Ishikawa (cell line): ENCODE results near the gene FLNC.

Source experiments
- CEBPB ChIP-seq: IDR thresholded peaks from 2 replicates; pipeline ENCODE4 v1.6.1; 2012
- CREB1 ChIP-seq: IDR thresholded peaks from 2 replicates; pipeline ENCODE4 v1.6.1; 2012; ENCODE audit warnings: low read depth
- EGR1 ChIP-seq: IDR thresholded peaks from 2 replicates; pipeline ENCODE4 v1.6.1; 2012
- EP300 ChIP-seq: IDR thresholded peaks from 2 replicates; pipeline ENCODE4 v1.6.1; 2012; ENCODE audit warnings: borderline replicate concordance
- FOXM1 ChIP-seq: IDR thresholded peaks from 2 replicates; pipeline ENCODE4 v1.6.1; 2012; ENCODE audit warnings: low read depth, borderline replicate concordance
- NFIC ChIP-seq: IDR thresholded peaks from 2 replicates; pipeline ENCODE4 v1.6.1; 2012
- RAD21 ChIP-seq: IDR thresholded peaks from 2 replicates; pipeline ENCODE4 v1.6.1; 2012; ENCODE audit warnings: low read depth
- TAF1 ChIP-seq: IDR thresholded peaks from 2 replicates; pipeline ENCODE4 v1.6.1; 2012; ENCODE audit warnings: low read depth, mild to moderate bottlenecking
- TCF12 ChIP-seq: IDR thresholded peaks from 2 replicates; pipeline ENCODE4 v1.6.1; 2012; ENCODE audit warnings: low read depth
- TEAD4 ChIP-seq: IDR thresholded peaks from 2 replicates; pipeline ENCODE4 v1.6.1; 2012
- USF1 ChIP-seq: IDR thresholded peaks from 2 replicates; pipeline ENCODE4 v1.6.1; 2012
- YY1 ChIP-seq: IDR thresholded peaks from 2 replicates; pipeline ENCODE4 v1.6.1; 2012; ENCODE audit warnings: low read depth
- ZBTB7A ChIP-seq: IDR thresholded peaks from 2 replicates; pipeline ENCODE4 v1.6.1; 2012; ENCODE audit warnings: low read depth
- TF ChIP-seq, protein P1 (sequence below): IDR thresholded peaks from 2 replicates; pipeline ENCODE4 v1.6.1; 2012; ENCODE audit warnings: low read depth, mild to moderate bottlenecking
- TF ChIP-seq, protein P2 (sequence below): IDR thresholded peaks from 2 replicates; pipeline ENCODE4 v1.6.1; 2012

FLNC gene

GRCh38 chr7:128906001-128906765, 76.0 kb downstream of the FLNC start:
- no peak for TF ChIP-seq USF1
- no peak for TF ChIP-seq TAF1
- no peak for TF ChIP-seq NFIC
- TF ChIP-seq ZBTB7A = no peak
- no peak for TF ChIP-seq EGR1
- no peak for TF ChIP-seq FOXM1
- no peak for TF ChIP-seq CREB1
- no peak for TF ChIP-seq RAD21
- TF ChIP-seq YY1 = no peak
- TF ChIP-seq, protein P1, sequence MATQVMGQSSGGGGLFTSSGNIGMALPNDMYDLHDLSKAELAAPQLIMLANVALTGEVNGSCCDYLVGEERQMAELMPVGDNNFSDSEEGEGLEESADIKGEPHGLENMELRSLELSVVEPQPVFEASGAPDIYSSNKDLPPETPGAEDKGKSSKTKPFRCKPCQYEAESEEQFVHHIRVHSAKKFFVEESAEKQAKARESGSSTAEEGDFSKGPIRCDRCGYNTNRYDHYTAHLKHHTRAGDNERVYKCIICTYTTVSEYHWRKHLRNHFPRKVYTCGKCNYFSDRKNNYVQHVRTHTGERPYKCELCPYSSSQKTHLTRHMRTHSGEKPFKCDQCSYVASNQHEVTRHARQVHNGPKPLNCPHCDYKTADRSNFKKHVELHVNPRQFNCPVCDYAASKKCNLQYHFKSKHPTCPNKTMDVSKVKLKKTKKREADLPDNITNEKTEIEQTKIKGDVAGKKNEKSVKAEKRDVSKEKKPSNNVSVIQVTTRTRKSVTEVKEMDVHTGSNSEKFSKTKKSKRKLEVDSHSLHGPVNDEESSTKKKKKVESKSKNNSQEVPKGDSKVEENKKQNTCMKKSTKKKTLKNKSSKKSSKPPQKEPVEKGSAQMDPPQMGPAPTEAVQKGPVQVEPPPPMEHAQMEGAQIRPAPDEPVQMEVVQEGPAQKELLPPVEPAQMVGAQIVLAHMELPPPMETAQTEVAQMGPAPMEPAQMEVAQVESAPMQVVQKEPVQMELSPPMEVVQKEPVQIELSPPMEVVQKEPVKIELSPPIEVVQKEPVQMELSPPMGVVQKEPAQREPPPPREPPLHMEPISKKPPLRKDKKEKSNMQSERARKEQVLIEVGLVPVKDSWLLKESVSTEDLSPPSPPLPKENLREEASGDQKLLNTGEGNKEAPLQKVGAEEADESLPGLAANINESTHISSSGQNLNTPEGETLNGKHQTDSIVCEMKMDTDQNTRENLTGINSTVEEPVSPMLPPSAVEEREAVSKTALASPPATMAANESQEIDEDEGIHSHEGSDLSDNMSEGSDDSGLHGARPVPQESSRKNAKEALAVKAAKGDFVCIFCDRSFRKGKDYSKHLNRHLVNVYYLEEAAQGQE = no peak
- no peak for TF ChIP-seq EP300
- TF ChIP-seq, protein P2, sequence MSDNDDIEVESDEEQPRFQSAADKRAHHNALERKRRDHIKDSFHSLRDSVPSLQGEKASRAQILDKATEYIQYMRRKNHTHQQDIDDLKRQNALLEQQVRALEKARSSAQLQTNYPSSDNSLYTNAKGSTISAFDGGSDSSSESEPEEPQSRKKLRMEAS = no peak
- no peak for TF ChIP-seq CEBPB
- TF ChIP-seq TCF12 = no peak
- no peak for TF ChIP-seq TEAD4

GRCh38 chr7:128906766-128907559, 76.8 kb downstream of the FLNC start:
- TF ChIP-seq ZBTB7A (no peak), RAD21 (no peak), YY1 (no peak), TAF1 (no peak), CEBPB (no peak), NFIC (no peak), EGR1 (no peak), EP300 (no peak), USF1 (no peak), TEAD4 (no peak), CREB1 (no peak), FOXM1 (no peak), TCF12 (no peak)
- TF ChIP-seq, protein P1 = no peak
- TF ChIP-seq, protein P2 = no peak
